ENCODE results near the gene RAI2. TPM values are rescaled to one million over a fixed set of nuclear protein-coding genes. Genes with fewer than 3 reads are reported as not detected.

The RAI2 gene
- total RNA-seq, 1 donor from 2014 or later: 1.8 TPM

DNA sequence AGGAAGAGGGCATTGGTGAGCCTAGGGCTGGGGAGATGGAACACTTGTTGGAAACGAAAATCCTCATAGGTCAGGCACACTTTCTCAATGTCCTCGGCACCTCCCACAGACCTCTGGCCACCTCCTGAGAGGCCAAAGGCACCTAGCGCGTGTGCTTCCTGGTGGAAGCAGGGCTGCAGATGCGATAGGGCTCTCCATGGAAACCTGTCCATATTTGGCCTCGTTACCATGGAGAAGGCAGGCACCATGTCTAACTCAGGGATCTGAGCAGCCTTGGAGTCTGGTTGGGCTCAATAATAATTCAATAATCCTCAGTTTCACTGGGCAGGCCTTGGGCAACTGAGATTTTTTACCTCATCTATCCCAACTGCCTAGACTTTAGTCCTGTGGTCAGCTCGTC is 58.3 kb downstream of the RAI2 start:
- no peak overlapping the region for H3K27ac Mint-ChIP-seq
- H3K4me1 Mint-ChIP-seq: no peaks in the 10 kb centered on the region
- no peak for DNase-seq (ENCODE audit: low spot score in 2 of 2, unreplicated experiment in 2 of 2)
- H3K9me3 Mint-ChIP-seq: peaks cover 3% of the 10 kb centered on the region
- no peaks in the 10 kb centered on the region for H3K27me3 Mint-ChIP-seq (ENCODE audit: low read depth)
- peaks cover 2% of the 10 kb centered on the region for H3K36me3 Mint-ChIP-seq
- no peak overlapping the region for H3K4me3 Mint-ChIP-seq
- TF ChIP-seq CTCF (IDR thresholded peaks at IDR 0.05; ENCODE audit: unreplicated experiment): no peak

DNA sequence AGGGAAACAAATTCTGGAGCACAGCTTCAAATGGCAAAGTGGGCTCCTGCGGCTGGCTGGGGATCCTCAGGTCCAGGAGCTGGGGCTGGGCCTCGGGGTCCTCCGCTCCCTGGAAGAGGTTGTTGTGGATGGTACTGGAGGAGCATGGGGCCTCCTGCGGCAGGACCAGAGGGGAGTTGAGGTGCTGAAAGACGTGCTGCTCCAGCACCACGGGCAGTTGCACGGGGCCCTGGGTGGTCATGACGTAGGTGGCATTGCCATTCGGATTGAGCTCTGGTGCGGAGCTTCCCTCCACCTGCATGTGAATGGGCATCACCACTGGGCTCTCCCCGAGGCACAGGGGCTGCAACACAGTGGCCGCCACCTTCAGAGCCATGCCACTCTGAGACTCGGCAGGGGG is 59.7 kb downstream of the RAI2 start:
- H3K27ac Mint-ChIP-seq: no peak overlapping the region
- H3K4me1 Mint-ChIP-seq: no peaks in the 10 kb centered on the region
- no peak for TF ChIP-seq CTCF (IDR thresholded peaks at IDR 0.05; ENCODE audit: unreplicated experiment)
- H3K27me3 Mint-ChIP-seq (ENCODE audit: low read depth): no peaks in the 10 kb centered on the region
- no peaks in the 10 kb centered on the region for H3K9me3 Mint-ChIP-seq
- H3K4me3 Mint-ChIP-seq: no peak overlapping the region
- H3K36me3 Mint-ChIP-seq: peaks cover 2% of the 10 kb centered on the region
- no peak for DNase-seq (ENCODE audit: low spot score in 2 of 2, unreplicated experiment in 2 of 2)

DNA sequence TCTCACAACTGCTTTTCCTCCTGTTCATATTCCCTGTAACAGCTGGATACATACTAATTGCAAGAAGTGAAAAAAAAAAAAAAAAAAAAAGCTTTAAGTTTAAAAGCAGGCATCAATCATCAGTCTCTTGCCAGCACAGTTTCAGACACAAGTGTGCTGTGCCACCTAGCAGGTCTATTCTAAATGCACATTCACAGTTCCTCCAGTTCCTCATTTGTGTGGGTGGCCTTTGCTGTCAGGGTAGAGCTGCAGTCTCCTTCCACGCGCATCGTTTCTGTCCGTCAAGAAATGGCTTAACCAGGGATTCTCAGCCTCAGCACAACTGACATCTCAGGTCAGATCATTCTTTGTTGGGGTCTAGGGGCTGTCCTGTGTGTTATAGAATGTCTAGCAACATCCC is 62.2 kb downstream of the RAI2 start:
- Mint-ChIP-seq H3K27ac (no peak overlapping the region), H3K36me3 (peaks cover 2% of the 10 kb centered on the region)

GRCh38 chrX:17792826-17793225 is 68.3 kb downstream of the RAI2 start:
- H3K4me3 Mint-ChIP-seq: no peak overlapping the region
- TF ChIP-seq CTCF (IDR thresholded peaks at IDR 0.05; ENCODE audit: unreplicated experiment): no peak
- no peak overlapping the region for H3K27ac Mint-ChIP-seq
- no peaks in the 10 kb centered on the region for H3K36me3 Mint-ChIP-seq
- peaks cover 9% of the 10 kb centered on the region for H3K9me3 Mint-ChIP-seq
- peaks cover 7% of the 10 kb centered on the region for H3K4me1 Mint-ChIP-seq
- no peaks in the 10 kb centered on the region for H3K27me3 Mint-ChIP-seq (ENCODE audit: low read depth)
- no peak for DNase-seq (ENCODE audit: low spot score in 2 of 2, unreplicated experiment in 2 of 2)

More for the DNA sequence above, 62.2 kb downstream of the RAI2 start:
- no peak for TF ChIP-seq CTCF (IDR thresholded peaks at IDR 0.05; ENCODE audit: unreplicated experiment)
- no peak overlapping the region for H3K4me3 Mint-ChIP-seq
- H3K4me1 Mint-ChIP-seq: no peaks in the 10 kb centered on the region
- DNase-seq (ENCODE audit: low spot score in 2 of 2, unreplicated experiment in 2 of 2): no peak
- no peaks in the 10 kb centered on the region for H3K27me3 Mint-ChIP-seq (ENCODE audit: low read depth)
- no peaks in the 10 kb centered on the region for H3K9me3 Mint-ChIP-seq

DNA sequence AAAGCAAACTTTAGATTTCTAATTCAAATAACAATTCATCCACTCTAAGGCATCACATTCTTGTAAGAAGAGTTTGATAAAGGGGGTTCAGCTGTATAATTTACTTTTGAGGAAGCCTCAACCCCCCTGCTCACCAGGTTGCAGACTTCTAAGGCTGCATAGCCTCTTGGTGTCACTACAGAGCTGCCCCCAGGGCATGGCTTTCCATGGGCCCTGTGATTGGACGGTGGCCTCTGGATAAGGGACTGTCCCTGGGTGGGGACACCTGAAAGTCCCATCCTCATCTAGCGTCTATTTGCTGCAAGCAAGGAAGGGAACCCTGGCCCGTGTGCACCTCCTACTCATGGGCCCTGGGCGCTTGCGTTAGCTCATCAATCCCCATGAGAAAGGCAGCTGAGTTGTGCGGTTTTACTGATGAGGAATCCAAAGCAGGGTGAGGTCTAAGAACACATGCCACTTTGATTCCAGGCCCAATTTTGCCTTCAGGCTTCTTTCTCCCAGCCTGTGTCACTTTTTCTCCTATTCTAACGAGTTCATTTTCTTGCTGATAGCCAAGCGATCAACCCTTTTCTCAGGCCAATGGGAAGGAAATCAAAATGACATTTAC is 72.0 kb downstream of the RAI2 start:
- Mint-ChIP-seq H3K27ac (no peak overlapping the region), H3K9me3 (peaks cover 13% of the 10 kb centered on the region), H3K4me1 (peaks cover 7% of the 10 kb centered on the region), H3K36me3 (no peaks in the 10 kb centered on the region), H3K27me3 (ENCODE audit: low read depth) (no peaks in the 10 kb centered on the region), H3K4me3 (no peak overlapping the region)
- no peak for TF ChIP-seq CTCF (IDR thresholded peaks at IDR 0.05; ENCODE audit: unreplicated experiment)
- DNase-seq (ENCODE audit: low spot score in 2 of 2, unreplicated experiment in 2 of 2): no peak

GRCh38 chrX:17788439-17788838 is 72.7 kb downstream of the RAI2 start:
- peak; percentile 81 for TF ChIP-seq CTCF (IDR thresholded peaks at IDR 0.05; ENCODE audit: unreplicated experiment)
- Mint-ChIP-seq H3K9me3 (peaks cover 13% of the 10 kb centered on the region), H3K4me1 (peaks cover 7% of the 10 kb centered on the region), H3K36me3 (no peaks in the 10 kb centered on the region), H3K4me3 (no peak overlapping the region), H3K27ac (no peak overlapping the region), H3K27me3 (ENCODE audit: low read depth) (no peaks in the 10 kb centered on the region)
- no peak for DNase-seq (ENCODE audit: low spot score in 2 of 2, unreplicated experiment in 2 of 2)
